Adrenal gland (tissue), 12 donors: Measurements from ENCODE around the gene HEPHL1. TPM values are rescaled to one million over a fixed set of nuclear protein-coding genes. Genes with fewer than 3 reads are reported as not detected.

Source experiments
- DNase-seq, 7 donors: peaks; one replicate each; pipeline ENCODE4 v3.0.0-alpha.2; 2019 to 2020
- H3K27ac ChIP-seq, 5 donors: fragments of 200-600 bp; sonication (generic) in 4 of 5; 1 replicate in 3 of 5; 2 replicates in 2 of 5; pipeline versions ENCODE4 v1.5.1 to v1.8.0; 2016 to 2020; ENCODE audit warnings: mild to moderate bottlenecking in 1 of 5
- H3K27me3 ChIP-seq: fragments of 200-600 bp; 2 replicates; pipeline ENCODE4 v1.8.0; 2021
- H3K36me3 ChIP-seq, 2 donors: fragments of 200-600 bp; replicated peaks in 1 of 2; 1 replicate in 1 of 2; 2 replicates in 1 of 2; pipeline versions ENCODE4 v1.5.1 to v1.8.0; 2018 to 2022
- H3K4me1 ChIP-seq, 2 donors: fragments of 200-600 bp; replicated peaks in 1 of 2; 1 replicate in 1 of 2; 2 replicates in 1 of 2; pipeline versions ENCODE4 v1.5.1 to v1.8.0; 2018 to 2021
- H3K4me3 ChIP-seq, 4 donors: fragments of 200-600 bp; sonication (generic) in 3 of 4; one replicate each; pipeline ENCODE4 v1.5.1; 2016 to 2018
- H3K9me3 ChIP-seq, 3 donors: fragments of 200-600 bp; sonication (generic) in 1 of 3; replicated peaks in 1 of 3; 1 replicate in 2 of 3; 2 replicates in 1 of 3; pipeline versions ENCODE4 v1.5.1 to v1.8.0; 2016 to 2021
- POLR2A ChIP-seq, 2 donors: fragments of 450-650 bp; IDR thresholded peaks; one replicate each; pipeline ENCODE4 v1.6.1; 2017; ENCODE audit warnings: antibody characterized with exemption in 2 of 2, mild to moderate bottlenecking in 2 of 2, moderate library complexity in 1 of 2
- WGBS, 4 donors: extraction: QIAGEN DNeasy Blood & Tissue Kit in 2 of 4; methylation state at CpG; one replicate each; pipeline versions ENCODE4 v1.1.5 to v1.1.7; 2013 to 2017; 5-methylcytosine and 5-hydroxymethylcytosine counted together
- intact Hi-C, 2 donors: fragments of 100-400 bp; cut with DNase I; formaldehyde crosslinking; loops; one replicate each; pipeline versions ENCODE4 v1.14.1 to v1.15.0; 2022 to 2023
- polyA plus RNA-seq, 3 donors: library from polyadenylated mRNA; stranded (reverse); fragments of 200-250 nt in 2 of 3; fragments of 350-450 nt in 1 of 3; fragmentation: Illumina TruSeq in 1 of 3; extraction: RNeasy Lipid Tissue Mini Kit (QIAGEN cat#74804) in 1 of 3; gene quantifications; one replicate each; pipeline ENCODE4 v1.2.3, GENCODE V29; 2013 to 2014
- total RNA-seq, 9 donors: library from RNA; depleted of rRNA in 4 of 9; stranded (reverse); fragments of >200 nt in 4 of 9; fragments of 120-200 nt in 1 of 9; fragmentation: NEBNext Ultra II Directional in 1 of 9; extraction: Animal tissue kit (Norgen Biotek cat#: 25700) in 1 of 9; gene quantifications; one replicate each; pipeline versions ENCODE4 v1.1.0 to v1.2.4, GENCODE V29; 2013 to 2023
- TF ChIP-seq, protein P1 (sequence below), 6 experiments: fragments of 450-650 bp in 4 of 6; fragments of 200-600 bp in 2 of 6; sonication (generic) in 1 of 6; IDR thresholded peaks; 1 replicate in 5 of 6; 2 replicates in 1 of 6; pipeline versions ENCODE4 v1.5.1 to v1.8.0; 2016 to 2021; ENCODE audit warnings: antibody characterized with exemption in 6 of 6, mild to moderate bottlenecking in 2 of 6, moderate library complexity in 1 of 6
- donor health status: healthy with polysubstance abuse.
- donor health status: Bipolar disorder and iron deficiency.
- donor health status: DM: yes; HTN: yes; CAD: no.
- donor health status: DM: no; HTN: no; CAD: no.
- donor health status: DM: no; HTN: no; CAD: no.
- donor health status: DM: yes; HTN: yes; CAD: no.

The HEPHL1 gene
- total and polyA plus RNA-seq, 12 donors: 0.06 TPM; not detected in 11

DNA sequence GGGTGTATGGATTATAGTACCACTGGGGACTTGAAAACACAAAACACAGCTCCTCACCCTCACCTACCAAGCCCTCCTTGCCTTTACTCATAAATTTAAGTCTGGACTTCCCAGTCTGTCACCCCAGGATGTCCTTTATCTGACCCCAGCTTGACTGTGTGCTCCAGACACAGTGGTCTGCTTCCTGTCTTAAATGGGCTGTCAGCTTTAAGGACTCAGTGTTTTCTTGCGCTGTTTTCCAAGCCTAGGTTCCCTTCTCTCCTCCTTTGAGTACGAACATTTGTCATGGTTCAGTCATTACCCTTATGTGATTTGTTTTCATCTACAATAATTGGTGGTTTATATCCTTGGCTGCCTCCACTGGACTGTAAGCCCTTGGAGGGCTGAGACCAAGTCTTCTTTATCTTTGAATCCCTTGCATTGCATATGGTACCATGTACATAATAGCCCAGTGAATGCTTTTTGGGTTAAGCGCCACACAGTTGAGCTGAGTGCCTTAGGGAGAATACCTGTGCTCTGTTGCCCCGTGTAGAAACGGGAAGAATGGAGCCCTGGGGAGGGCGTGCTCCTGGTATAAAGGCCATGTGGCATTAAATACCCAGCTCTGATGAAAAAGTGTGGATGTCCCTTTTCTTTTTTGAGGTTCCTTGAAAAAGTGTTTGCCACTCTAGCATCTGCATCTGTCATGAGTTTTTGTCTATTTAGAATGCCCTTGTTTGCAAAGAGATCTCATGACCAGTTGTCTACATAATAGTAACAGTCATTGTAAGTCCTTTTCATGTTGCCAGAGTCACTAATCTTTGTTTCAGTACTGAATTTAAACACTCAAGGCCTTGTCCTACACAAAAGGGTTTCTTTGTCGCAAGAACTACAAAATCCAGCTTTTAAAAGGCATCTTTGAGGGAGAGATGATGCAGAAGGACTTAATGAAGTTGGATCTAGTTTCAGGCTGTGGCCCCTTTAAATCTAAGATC is 121.4 kb downstream of the HEPHL1 start:
- Histone ChIP-seq H3K36me3 (no peaks in the 10 kb centered on the region), H3K27me3 (no peaks in the 10 kb centered on the region), H3K4me1 (peaks cover 3 to 37% of the 10 kb centered on the region in 2 donors), H3K9me3 (no peaks in the 10 kb centered on the region), H3K27ac (peak overlapping the region in 2 of 5 donors; percentile 19 to 65), H3K4me3 (no peak overlapping the region)
- 81 to 88% (median 85%) methylated on average over 7 of the region's 7 CpGs for WGBS, 4 donors
- no peak for DNase-seq
- TF ChIP-seq, protein P1, sequence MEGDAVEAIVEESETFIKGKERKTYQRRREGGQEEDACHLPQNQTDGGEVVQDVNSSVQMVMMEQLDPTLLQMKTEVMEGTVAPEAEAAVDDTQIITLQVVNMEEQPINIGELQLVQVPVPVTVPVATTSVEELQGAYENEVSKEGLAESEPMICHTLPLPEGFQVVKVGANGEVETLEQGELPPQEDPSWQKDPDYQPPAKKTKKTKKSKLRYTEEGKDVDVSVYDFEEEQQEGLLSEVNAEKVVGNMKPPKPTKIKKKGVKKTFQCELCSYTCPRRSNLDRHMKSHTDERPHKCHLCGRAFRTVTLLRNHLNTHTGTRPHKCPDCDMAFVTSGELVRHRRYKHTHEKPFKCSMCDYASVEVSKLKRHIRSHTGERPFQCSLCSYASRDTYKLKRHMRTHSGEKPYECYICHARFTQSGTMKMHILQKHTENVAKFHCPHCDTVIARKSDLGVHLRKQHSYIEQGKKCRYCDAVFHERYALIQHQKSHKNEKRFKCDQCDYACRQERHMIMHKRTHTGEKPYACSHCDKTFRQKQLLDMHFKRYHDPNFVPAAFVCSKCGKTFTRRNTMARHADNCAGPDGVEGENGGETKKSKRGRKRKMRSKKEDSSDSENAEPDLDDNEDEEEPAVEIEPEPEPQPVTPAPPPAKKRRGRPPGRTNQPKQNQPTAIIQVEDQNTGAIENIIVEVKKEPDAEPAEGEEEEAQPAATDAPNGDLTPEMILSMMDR (IDR thresholded peaks at IDR 0.05): no peak
- TF ChIP-seq POLR2A (IDR thresholded peaks at IDR 0.05): no peak
- intact Hi-C loops: no loop called here

DNA sequence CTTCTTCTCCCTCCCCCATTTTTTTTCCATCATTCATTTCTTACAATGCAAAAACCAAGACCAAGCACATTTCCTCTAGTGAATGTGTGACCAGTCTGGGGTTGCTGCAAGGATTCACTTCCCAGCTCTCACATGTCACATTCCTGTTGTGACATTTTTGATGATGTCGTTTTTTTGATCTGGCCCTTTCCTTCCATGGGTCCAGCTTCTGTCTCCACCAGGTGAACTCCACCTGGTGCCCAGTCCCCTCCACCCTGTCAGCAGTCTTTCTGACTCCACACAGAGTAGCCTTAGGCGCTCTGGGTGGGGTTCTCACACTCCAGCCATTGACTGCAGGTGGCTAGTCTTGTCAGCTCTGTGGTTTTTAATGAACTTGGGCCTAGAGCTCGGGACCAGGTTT is 123.1 kb downstream of the HEPHL1 start:
- Histone ChIP-seq H3K4me1 (peaks cover 3 to 40% of the 10 kb centered on the region in 2 donors), H3K27ac (no peak overlapping the region), H3K36me3 (no peaks in the 10 kb centered on the region), H3K27me3 (no peaks in the 10 kb centered on the region), H3K9me3 (no peaks in the 10 kb centered on the region), H3K4me3 (no peak overlapping the region)
- no peak for DNase-seq
- 89 to 92% (median 91%) methylated on average over 3 of the region's 3 CpGs for WGBS, 4 donors
- TF ChIP-seq, protein P1 (IDR thresholded peaks at IDR 0.05): no peak
- no peak for TF ChIP-seq POLR2A (IDR thresholded peaks at IDR 0.05)
- intact Hi-C loops: no loop called here

DNA sequence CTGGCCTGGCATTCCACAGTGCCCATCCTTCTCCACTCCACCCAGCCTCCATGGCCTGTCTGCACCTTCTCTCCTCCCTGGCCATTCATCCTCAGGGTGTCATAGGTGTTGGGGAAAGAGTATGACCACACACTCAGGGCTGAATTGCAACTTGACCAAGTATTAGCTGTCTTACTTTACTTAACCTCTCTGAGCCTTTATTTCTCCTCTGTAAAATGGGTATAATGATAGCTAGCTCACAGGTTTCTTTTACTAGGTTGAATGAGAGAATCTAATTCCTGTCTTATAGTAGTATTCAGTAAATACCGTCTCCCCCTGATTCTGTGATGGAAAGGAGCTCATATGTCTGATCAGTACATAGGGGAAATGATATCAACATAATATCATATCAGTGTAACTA is 123.5 kb downstream of the HEPHL1 start:
- Histone ChIP-seq H3K27ac (no peak overlapping the region), H3K4me3 (no peak overlapping the region), H3K27me3 (no peaks in the 10 kb centered on the region), H3K36me3 (no peaks in the 10 kb centered on the region), H3K4me1 (peaks cover 3 to 45% of the 10 kb centered on the region in 2 donors), H3K9me3 (no peaks in the 10 kb centered on the region)
- TF ChIP-seq, protein P1 (IDR thresholded peaks at IDR 0.05): no peak
- 90 to 100% (median 98%) methylated on average over 1 of the region's 1 CpG for WGBS, 4 donors
- DNase-seq: no peak
- intact Hi-C loops: no loop called here

DNA sequence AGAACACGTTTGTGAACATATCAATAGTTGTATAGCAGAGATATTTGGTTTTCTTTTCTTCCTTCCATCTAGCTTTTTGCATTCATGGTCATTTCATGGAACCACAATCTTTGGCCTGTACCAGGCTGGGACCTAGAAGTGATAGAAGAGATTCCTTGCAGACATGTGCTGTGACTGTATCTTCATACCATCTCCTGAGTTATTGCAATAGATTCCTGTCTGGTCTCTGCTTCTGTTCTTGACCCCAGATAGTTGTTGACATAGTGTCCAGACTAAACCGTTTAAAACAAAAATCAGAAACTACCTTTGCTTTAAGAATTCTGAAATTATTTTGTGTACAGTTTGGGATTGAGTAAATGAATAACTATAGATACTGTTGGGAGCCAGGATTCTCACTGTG is 124.3 kb downstream of the HEPHL1 start:
- Histone ChIP-seq H3K36me3 (no peaks in the 10 kb centered on the region), H3K4me1 (peaks cover 3 to 46% of the 10 kb centered on the region in 2 donors), H3K27ac (no peak overlapping the region), H3K4me3 (no peak overlapping the region), H3K27me3 (no peaks in the 10 kb centered on the region), H3K9me3 (no peaks in the 10 kb centered on the region)
- no peak for DNase-seq
- intact Hi-C loops: no loop called here
- TF ChIP-seq, protein P1 (IDR thresholded peaks at IDR 0.05): no peak
- no peak for TF ChIP-seq POLR2A (IDR thresholded peaks at IDR 0.05)
- 72 to 86% (median 80%) methylated on average over 2 of the region's 2 CpGs for WGBS, 4 donors
